Astrocyte (in vitro differentiated cells and primary cell): ENCODE measurements around the gene TGFB3.

Experiments used
- EZH2 ChIP-seq: IDR thresholded peaks from 2 replicates; pipeline ENCODE4 v1.6.1; 2012; ENCODE audit warnings: mild to moderate bottlenecking, low read length, inconsistent platforms; ENCODE audit not compliant: insufficient read depth
- TF ChIP-seq, protein P1 (sequence below): IDR thresholded peaks from 2 replicates; pipeline ENCODE4 v1.5.1; 2011; ENCODE audit warnings: low read depth, mild to moderate bottlenecking, inconsistent platforms, low read length, moderate library complexity; ENCODE audit not compliant: insufficient read depth

GRCh38 chr14:75934998-75935628, 46.7 kb downstream of the TGFB3 start:
- TF ChIP-seq, protein P1, sequence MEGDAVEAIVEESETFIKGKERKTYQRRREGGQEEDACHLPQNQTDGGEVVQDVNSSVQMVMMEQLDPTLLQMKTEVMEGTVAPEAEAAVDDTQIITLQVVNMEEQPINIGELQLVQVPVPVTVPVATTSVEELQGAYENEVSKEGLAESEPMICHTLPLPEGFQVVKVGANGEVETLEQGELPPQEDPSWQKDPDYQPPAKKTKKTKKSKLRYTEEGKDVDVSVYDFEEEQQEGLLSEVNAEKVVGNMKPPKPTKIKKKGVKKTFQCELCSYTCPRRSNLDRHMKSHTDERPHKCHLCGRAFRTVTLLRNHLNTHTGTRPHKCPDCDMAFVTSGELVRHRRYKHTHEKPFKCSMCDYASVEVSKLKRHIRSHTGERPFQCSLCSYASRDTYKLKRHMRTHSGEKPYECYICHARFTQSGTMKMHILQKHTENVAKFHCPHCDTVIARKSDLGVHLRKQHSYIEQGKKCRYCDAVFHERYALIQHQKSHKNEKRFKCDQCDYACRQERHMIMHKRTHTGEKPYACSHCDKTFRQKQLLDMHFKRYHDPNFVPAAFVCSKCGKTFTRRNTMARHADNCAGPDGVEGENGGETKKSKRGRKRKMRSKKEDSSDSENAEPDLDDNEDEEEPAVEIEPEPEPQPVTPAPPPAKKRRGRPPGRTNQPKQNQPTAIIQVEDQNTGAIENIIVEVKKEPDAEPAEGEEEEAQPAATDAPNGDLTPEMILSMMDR, result no peak
- no peak for TF ChIP-seq EZH2
